Activated T-helper 1 cell treated with anti-CD3 and anti-CD28 coated beads, Interleukin-12 subunit alpha, Interleukin-12 subunit beta, Interleukin-2, Interleukin-4 antibody, amounts not matched to agents 30 ng/mL and 10 ng/mL and 1 ng/mL, durations not matched to agents 14 hours and 24 hours and 36 hours (primary cell): ENCODE results near the gene COX4I1. TPM values are rescaled to one million over a fixed set of nuclear protein-coding genes. Genes with fewer than 3 reads are reported as not detected.

ENCODE experiments used
- DNase-seq: peaks from one replicate; pipeline ENCODE4 v3.0.0; 2021; ENCODE audit warnings: low spot score
- H3K27ac Mint-ChIP-seq: one replicate; pipeline ENCODE4 v1.8.0; 2021; ENCODE audit warnings: mild to moderate bottlenecking, mixed read lengths
- H3K27me3 Mint-ChIP-seq: one replicate; pipeline ENCODE4 v1.8.0; 2022; ENCODE audit warnings: mild to moderate bottlenecking, moderate library complexity, mixed read lengths; ENCODE audit not compliant: insufficient read depth
- H3K36me3 Mint-ChIP-seq: one replicate; pipeline ENCODE4 v1.8.0; 2021; ENCODE audit warnings: low read depth, mixed read lengths
- H3K4me1 Mint-ChIP-seq: one replicate; pipeline ENCODE4 v1.8.0; 2021; ENCODE audit warnings: low read depth, mixed read lengths
- H3K4me3 Mint-ChIP-seq: one replicate; pipeline ENCODE4 v1.8.0; 2021; ENCODE audit warnings: mild to moderate bottlenecking, moderate library complexity, mixed read lengths
- H3K9me3 Mint-ChIP-seq: one replicate; pipeline ENCODE4 v1.8.0; 2021; ENCODE audit warnings: mixed read lengths
- intact Hi-C: fragments of 100-400 bp; cut with micrococcal nuclease; formaldehyde crosslinking; loops from one replicate; pipeline ENCODE4 v1.15.1; 2024
- total RNA-seq: library from RNA; stranded (reverse); gene quantifications from 2 replicates; pipeline ENCODE4 v1.2.3, GENCODE V29; 2022

COX4I1 gene
- total RNA-seq, 1 donor from 2014 or later = 558 TPM

GRCh38 chr16:85824161-85825135 is 25.0 kb downstream of the COX4I1 start:
- Mint-ChIP-seq H3K4me3 (no peak overlapping the region), H3K27me3 (peaks cover 14% of the 10 kb centered on the region), H3K36me3 (peaks cover 3% of the 10 kb centered on the region), H3K4me1 (peaks cover 7% of the 10 kb centered on the region), H3K9me3 (peaks cover 6% of the 10 kb centered on the region), H3K27ac (no peak overlapping the region)
- intact Hi-C loops = loop anchor here (5.0 kb wide), 1 partner anchor 1487 kb away; no protein-coding TSS in a partner anchor
- no peak for DNase-seq

GRCh38 chr16:85825326-85825725 is 25.8 kb downstream of the COX4I1 start:
- Mint-ChIP-seq H3K9me3 (peaks cover 6% of the 10 kb centered on the region), H3K27ac (no peak overlapping the region), H3K27me3 (peaks cover 11% of the 10 kb centered on the region), H3K4me1 (peaks cover 7% of the 10 kb centered on the region), H3K36me3 (peaks cover 3% of the 10 kb centered on the region), H3K4me3 (no peak overlapping the region)
- intact Hi-C loops = loop anchor here (5.0 kb wide), 1 partner anchor 1488 kb away; no protein-coding TSS in a partner anchor
- DNase-seq = no peak

- intact Hi-C loops = loop anchor here (5.0 kb wide), 1 partner anchor 1489 kb away; no protein-coding TSS in a partner anchor
- Mint-ChIP-seq H3K4me3 (no peak overlapping the region), H3K9me3 (peaks cover 17% of the 10 kb centered on the region), H3K27me3 (peaks cover 24% of the 10 kb centered on the region), H3K27ac (no peak overlapping the region), H3K36me3 (peaks cover 3% of the 10 kb centered on the region), H3K4me1 (peaks cover 7% of the 10 kb centered on the region)
- no peak for DNase-seq
Observed at GRCh38 chr16:85826686-85827247, 27.3 kb downstream of the COX4I1 start.

- no peak overlapping the region for H3K4me3 Mint-ChIP-seq
- DNase-seq = no peak
- H3K9me3 Mint-ChIP-seq = peaks cover 17% of the 10 kb centered on the region
- intact Hi-C loops = loop anchor here (5.0 kb wide), 1 partner anchor 1491 kb away; no protein-coding TSS in a partner anchor
- H3K36me3 Mint-ChIP-seq = peaks cover 3% of the 10 kb centered on the region
- H3K4me1 Mint-ChIP-seq = peaks cover 7% of the 10 kb centered on the region
- peaks cover 24% of the 10 kb centered on the region for H3K27me3 Mint-ChIP-seq
- H3K27ac Mint-ChIP-seq = no peak overlapping the region
Observed at GRCh38 chr16:85828166-85828565, 28.7 kb downstream of the COX4I1 start.

- H3K4me3 Mint-ChIP-seq = no peak overlapping the region
- intact Hi-C loops = loop anchor here (5.0 kb wide), 1 partner anchor 1492 kb away; no protein-coding TSS in a partner anchor
- DNase-seq = no peak
- peaks cover 17% of the 10 kb centered on the region for H3K9me3 Mint-ChIP-seq
- H3K36me3 Mint-ChIP-seq = peaks cover 3% of the 10 kb centered on the region
- no peak overlapping the region for H3K27ac Mint-ChIP-seq
- peaks cover 24% of the 10 kb centered on the region for H3K27me3 Mint-ChIP-seq
- peaks cover 7% of the 10 kb centered on the region for H3K4me1 Mint-ChIP-seq
Observed at GRCh38 chr16:85829171-85829719, 29.8 kb downstream of the COX4I1 start.

- Mint-ChIP-seq H3K27ac (no peak overlapping the region), H3K4me3 (no peak overlapping the region), H3K4me1 (peaks cover 7% of the 10 kb centered on the region), H3K9me3 (peaks cover 17% of the 10 kb centered on the region), H3K36me3 (peaks cover 3% of the 10 kb centered on the region), H3K27me3 (peaks cover 24% of the 10 kb centered on the region)
- no peak for DNase-seq
- intact Hi-C loops = loop anchor here (5.0 kb wide), 1 partner anchor 1493 kb away; no protein-coding TSS in a partner anchor
Observed at GRCh38 chr16:85829751-85830445, 30.4 kb downstream of the COX4I1 start.

GRCh38 chr16:85830821-85831220 is 31.3 kb downstream of the COX4I1 start:
- Mint-ChIP-seq H3K36me3 (peaks cover 3% of the 10 kb centered on the region), H3K4me1 (peaks cover 7% of the 10 kb centered on the region), H3K27ac (no peak overlapping the region), H3K27me3 (peaks cover 29% of the 10 kb centered on the region), H3K9me3 (peaks cover 17% of the 10 kb centered on the region), H3K4me3 (no peak overlapping the region)
- intact Hi-C loops = no loop called here
- DNase-seq = no peak

GRCh38 chr16:85832570-85833218 is 33.2 kb downstream of the COX4I1 start:
- H3K27ac Mint-ChIP-seq = no peak overlapping the region
- peaks cover 17% of the 10 kb centered on the region for H3K9me3 Mint-ChIP-seq
- H3K4me3 Mint-ChIP-seq = no peak overlapping the region
- H3K27me3 Mint-ChIP-seq = peaks cover 25% of the 10 kb centered on the region
- peaks cover 7% of the 10 kb centered on the region for H3K4me1 Mint-ChIP-seq
- H3K36me3 Mint-ChIP-seq = peaks cover 3% of the 10 kb centered on the region
- intact Hi-C loops = no loop called here
- DNase-seq = no peak

- intact Hi-C loops = no loop called here
- Mint-ChIP-seq H3K27ac (peak overlapping the region; percentile 18), H3K27me3 (peaks cover 25% of the 10 kb centered on the region), H3K36me3 (peaks cover 3% of the 10 kb centered on the region), H3K4me1 (peaks cover 7% of the 10 kb centered on the region), H3K4me3 (no peak overlapping the region), H3K9me3 (peaks cover 17% of the 10 kb centered on the region)
- DNase-seq = no peak
Observed at GRCh38 chr16:85833219-85833920, 33.9 kb downstream of the COX4I1 start.

GRCh38 chr16:85834741-85835140 is 35.2 kb downstream of the COX4I1 start:
- peaks cover 11% of the 10 kb centered on the region for H3K9me3 Mint-ChIP-seq
- H3K27me3 Mint-ChIP-seq = peaks cover 29% of the 10 kb centered on the region

GRCh38 chr16:85835227-85835751 is 35.8 kb downstream of the COX4I1 start:
- no peak for DNase-seq
- intact Hi-C loops = no loop called here
- Mint-ChIP-seq H3K27ac (no peak overlapping the region), H3K4me3 (no peak overlapping the region), H3K9me3 (peaks cover 11% of the 10 kb centered on the region), H3K4me1 (no peaks in the 10 kb centered on the region), H3K27me3 (peaks cover 29% of the 10 kb centered on the region), H3K36me3 (no peaks in the 10 kb centered on the region)

More at GRCh38 chr16:85834741-85835140, 35.2 kb downstream of the COX4I1 start:
- intact Hi-C loops = no loop called here
- no peak overlapping the region for H3K4me3 Mint-ChIP-seq
- H3K4me1 Mint-ChIP-seq = no peaks in the 10 kb centered on the region
- H3K27ac Mint-ChIP-seq = no peak overlapping the region
- H3K36me3 Mint-ChIP-seq = no peaks in the 10 kb centered on the region
- DNase-seq = no peak
